GM04504 (cell line): ENCODE data around the gene LRRC45.
"Not testable (repeated sequence)": the region's sequence is repeated elsewhere in the genome, so short reads cannot be mapped to it uniquely, and the experiment has no call there.

Source experiments
- DNase-seq: peaks from one replicate; pipeline ENCODE4 v3.0.0-alpha.2; 2012; ENCODE audit warnings: low read depth

Gene LRRC45

DNA sequence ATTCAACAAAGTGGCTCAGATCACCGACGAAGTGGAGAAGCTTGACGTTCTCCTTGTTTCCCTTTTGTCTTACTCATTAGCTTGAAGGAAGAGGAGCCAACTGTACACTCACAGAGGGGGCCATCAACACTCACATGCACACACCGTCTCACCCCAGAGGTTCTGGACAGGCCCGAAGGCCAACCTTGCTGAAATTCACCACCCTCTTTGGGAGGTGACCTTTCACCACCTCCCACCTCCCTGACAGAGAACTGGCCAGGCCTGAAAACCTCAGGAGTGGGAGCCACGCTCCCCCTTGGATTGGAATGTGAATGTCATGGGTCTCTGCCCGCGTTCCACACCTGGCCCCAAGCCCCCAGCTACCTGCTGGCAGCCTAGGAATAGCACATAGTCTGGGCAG is 12.4 kb downstream of the LRRC45 start:
- no peak for DNase-seq

DNA sequence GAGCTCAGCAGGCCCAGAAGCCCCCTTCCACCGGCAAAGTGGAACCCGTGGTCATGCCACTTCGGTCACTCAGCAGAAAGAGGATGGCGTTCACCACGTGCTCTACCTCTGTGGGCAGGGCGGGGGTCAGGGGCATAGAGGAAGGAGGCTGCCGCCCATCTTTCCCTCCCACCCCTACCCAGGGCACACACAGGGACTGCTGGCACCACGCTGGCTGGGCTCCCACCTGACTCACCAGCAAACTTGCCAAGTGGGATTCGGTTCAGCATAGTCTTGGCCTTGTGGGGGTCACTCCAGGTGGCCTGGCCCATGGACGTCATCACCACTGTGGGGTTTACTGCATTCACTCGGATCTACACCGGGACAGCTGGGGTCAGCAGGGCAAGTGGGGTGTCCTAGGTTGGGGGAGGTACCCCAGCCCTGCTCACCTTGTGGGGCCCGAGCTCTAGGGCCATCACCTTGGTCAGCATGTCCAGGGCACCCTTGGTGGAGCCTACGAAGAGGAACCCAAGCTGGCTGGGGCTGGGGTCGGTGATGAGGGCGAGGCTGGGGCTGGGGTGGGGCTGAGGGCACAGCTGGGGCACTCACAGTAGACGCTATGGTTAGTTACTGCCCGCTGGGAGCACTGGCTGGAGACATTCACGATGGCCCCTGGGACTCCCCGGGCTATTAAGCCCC is 13.0 kb downstream of the LRRC45 start:
- DNase-seq: no peak

DNA sequence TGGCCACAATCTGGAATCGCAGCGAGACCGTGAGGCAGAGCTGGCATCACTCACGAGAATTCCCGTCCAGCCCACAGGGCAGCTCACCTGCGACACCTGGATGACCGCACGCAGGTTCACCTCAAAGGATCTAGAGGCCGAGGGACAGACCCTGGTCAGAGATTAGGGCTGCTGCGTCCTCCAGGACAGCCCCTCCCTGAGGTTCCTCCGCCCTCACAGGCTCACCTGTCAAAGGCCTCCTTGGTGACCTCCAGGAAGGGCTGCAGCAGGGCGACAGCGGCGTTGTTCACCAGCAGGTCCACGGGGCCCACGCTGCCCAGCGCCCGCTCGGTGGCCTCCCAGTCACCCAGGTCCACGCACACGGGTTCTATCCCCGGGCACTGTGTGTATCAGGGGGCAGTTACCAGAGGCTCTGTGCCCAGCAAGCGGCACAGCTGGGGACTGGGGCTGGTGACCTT is 13.6 kb downstream of the LRRC45 start:
- no peak for DNase-seq

DNA sequence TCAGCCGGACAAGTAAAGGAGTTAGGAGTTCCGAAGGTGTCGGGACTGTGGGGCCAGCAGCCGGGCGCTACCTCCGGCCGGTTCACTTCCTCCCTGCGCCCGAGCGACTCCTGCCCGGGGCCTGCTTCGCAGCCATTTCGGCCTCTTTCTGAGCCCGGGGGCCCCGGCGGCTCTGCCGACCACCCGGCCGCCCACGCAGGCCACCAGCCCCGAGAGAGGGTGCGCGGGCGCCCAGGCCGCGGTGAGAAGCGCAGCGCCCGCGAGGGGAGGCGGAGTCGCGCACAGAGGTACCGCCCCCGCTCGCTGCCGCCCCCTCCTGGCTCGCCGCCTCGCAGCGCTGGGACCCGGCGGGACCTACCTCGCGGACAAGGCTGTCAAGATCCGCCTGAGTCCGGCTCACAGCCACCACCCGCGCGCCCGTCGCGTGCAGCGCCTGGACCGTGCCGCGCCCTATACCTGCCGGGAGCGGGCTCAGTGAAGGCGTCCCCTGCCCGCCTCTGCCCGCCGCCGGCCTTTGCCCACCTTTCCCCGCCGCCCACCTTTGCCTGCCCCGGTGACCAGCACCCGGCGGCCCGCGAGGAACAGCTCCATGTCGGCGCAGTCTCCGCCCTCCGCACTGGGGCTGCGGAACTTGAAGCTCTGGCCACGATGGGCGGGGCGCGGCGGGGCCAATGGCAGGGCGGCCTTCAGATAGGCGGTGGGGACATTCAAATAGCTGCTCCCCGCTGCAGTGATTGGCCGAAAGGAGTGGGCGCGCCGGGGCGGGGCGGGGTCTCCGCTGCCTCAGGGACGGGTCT is 14.2 kb downstream of the LRRC45 start, which contains the start of gene DCXR:
DCXR (minus strand) TSS at position 606 of the 797 bp plus-strand sequence; CDS start at position 591, 15 bp downstream.
- peak; percentile 82 for DNase-seq

DNA sequence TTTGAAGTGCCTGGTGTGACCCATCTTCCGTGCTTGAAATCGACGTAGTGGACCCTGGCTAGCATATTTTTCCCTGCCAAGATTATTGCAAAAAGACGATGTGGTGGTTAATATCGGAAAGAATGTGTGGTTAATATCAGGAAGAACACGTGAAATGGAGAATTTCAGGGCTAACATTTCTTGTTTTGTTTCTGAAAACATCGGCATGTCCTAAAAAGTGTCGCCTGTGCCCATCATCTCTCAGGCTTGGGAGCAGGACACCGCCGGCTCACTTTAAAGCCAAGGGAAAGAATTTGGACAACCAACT is 14.7 kb downstream of the LRRC45 start:
- no peak for DNase-seq

DNA sequence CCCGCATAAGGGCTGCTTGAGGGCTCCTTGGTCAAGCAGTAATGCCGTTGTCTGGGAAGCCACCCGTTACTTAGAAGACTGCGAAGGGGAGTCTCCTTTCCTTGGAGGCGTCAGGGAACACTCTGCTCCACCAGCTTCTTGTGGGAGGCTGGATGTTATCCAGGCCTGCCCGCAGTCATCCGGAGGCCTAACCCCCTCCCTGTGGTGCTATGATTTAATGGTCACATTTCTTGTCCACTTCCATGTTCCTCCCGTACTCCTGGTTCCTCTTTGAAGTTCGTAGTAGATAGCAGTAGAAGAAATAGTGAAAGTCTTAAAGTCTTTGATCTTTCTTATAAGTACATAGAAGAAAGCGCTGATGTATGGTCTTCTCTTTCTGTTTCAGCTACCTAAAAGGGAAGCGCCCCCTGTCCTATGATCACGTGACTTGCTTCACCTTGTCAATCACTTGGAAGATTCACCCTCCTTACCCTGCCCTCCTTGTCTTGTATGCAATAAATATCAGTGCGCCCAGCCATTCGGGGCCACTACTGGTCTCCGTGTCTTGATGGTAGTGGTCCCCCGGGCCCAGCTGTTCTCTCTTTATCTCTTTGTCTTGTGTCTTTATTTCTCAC is 15.8 kb downstream of the LRRC45 start:
- not testable (repeated sequence) for DNase-seq

DNA sequence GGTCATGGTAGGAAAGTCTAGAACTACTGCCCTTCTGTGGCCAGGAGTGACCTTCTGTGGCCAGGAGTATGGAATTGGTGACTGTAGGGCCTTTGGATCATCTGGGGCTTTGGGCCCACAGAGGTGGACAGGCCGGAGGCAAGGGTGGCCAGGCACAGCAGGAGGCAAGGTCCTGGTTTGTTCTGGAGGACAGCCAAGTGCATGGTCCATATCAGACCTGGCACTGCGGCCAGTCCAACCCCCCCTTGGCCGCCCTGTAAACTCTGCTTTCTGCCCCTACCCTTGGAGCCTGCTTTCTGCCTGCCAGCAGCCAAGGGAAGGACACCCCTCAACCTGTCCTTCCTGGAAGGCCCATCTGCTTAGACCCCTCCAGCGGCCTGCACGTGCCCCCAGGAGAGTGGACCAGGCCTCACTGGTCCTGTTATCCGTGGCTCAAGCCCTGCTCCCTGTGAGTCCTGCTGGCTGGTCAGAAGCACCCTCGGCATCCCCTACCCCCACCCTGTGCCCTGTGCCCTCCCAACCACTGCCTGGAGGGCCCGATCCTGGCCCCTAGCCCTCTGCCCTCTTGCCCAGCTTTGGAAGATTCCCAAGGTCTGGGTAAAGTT is 16.7 kb downstream of the LRRC45 start:
- DNase-seq: no peak

DNA sequence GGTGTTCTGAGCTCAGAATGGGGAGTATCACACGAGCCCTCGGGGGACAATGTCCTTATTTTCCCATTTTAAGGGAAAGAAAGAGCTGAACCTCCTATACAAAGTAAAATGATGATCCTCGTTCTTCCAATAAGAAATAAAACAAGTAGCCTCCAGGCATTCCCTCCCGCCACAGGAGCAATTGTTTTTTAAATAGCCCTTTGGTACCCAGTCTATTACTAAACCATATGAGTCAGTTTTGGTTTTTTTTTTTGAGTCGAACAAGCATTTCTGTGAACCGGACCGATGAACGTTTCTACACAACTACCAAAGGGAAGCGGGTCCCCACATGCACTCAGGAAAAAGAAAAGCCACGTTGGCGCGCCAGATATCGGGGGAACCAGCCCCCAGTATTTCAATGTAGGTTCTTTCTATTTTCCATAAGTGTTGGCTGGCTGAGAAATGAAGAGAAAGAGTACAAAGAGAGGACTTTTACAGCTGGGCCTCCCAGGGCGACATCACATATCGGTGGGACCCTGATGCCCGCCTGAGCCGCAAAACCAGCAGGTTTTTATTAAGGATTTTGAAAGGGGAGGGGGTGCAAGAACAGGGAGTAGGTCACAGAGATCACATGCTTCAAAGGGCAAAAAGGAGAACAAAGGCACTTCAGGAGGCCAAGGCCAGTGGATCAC is 18.2 kb downstream of the LRRC45 start:
- no peak for DNase-seq

DNA sequence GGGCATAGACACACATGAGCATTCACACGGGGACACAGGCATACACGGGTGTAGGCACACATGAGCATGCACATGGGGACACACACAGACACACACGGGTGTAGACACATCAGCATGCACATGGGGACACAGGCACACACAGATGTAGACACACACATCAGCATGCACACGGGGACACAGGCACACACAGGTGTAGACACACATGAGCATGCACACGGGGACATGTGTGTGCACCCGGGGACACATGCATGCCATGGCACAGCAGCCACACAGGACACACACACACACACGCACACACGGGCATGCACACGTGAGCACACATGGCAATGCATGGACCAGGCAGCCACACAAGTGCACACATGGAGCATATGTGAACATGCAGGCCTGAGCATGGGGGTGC is 19.5 kb downstream of the LRRC45 start:
- DNase-seq: no peak

DNA sequence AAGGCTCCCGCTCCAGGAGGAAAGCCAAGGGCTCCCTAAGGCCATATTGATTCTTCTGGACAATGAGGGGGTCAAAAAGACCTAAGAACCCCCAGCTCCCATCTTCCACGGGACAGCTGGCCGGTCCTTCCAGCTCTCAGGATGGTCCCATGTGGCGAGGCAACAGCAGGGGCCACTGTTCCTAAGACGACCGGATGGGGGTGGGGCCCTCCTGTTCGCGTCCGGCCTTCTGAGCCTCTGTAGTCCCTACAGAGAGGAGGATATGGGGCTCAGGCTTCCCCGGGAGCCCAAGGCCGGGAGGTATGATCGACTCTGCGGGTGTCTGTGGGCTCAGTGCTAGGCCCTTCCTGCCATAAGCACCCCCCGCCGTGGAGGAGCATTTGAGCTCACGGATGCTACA is 20.4 kb downstream of the LRRC45 start:
- no peak for DNase-seq

DNA sequence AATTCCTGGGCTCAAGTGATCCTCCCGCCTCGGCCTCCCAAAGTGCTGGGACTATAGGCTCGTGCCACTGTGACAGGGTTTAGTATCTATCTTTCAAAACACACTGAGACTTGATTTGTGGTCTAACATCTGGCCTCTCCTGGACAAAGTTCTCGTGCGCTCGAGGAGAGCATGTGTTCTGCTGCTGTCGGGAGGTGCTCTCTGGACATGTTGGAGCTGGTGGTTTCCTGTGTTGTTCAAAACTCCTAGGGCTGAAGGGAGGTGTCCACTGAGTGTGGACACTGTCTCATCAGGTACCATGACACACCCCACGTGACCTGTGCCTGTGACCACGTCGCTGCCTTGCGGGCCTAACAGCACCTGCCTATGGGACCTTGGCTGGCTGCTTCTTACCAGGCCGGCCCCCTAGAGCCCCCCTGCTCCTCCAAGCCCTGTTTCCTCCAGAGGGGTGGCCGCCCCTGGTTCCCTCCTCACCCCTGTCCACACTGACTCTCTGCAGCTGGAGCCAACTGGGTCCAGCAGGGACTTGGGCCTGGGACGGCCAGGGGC is 22.9 kb downstream of the LRRC45 start:
- DNase-seq: no peak

DNA sequence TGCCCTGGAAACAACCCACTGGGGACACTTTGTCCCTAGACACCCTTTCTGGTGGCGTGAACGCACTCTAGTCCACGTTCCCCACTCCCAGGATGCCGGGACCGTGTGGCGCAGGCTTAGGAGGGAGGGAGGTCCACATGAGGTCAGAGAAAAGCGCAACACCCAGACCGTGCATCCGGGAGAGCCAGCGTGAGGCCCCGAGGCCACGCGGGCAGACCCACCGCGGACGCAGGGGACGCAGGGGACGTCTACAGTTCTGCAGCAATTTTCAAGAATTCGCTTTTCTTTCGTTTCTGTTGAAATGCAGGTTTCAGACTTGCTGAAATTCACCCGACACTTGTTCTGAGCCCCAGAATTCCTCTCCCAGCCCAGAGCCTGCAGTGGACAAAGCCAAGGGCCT is 23.8 kb downstream of the LRRC45 start:
- no peak for DNase-seq

DNA sequence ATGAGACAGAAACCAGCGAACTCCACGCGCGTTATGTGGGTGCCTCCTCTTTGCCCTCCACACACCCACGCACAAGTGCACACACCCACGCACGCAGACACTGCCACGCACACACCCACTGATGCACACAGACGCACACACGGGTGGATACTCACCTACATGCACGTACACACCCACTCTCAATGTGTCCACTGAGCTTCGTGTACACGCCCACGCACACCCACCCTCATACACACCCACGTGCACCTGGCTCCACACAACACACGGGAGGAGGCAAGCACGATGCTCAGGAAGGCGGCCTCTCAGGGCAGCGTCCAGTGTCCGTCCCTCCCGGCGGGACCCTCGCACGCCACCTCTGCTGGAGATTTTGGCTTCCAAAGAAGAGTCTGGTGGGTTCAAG is 24.3 kb downstream of the LRRC45 start:
- DNase-seq: no peak

DNA sequence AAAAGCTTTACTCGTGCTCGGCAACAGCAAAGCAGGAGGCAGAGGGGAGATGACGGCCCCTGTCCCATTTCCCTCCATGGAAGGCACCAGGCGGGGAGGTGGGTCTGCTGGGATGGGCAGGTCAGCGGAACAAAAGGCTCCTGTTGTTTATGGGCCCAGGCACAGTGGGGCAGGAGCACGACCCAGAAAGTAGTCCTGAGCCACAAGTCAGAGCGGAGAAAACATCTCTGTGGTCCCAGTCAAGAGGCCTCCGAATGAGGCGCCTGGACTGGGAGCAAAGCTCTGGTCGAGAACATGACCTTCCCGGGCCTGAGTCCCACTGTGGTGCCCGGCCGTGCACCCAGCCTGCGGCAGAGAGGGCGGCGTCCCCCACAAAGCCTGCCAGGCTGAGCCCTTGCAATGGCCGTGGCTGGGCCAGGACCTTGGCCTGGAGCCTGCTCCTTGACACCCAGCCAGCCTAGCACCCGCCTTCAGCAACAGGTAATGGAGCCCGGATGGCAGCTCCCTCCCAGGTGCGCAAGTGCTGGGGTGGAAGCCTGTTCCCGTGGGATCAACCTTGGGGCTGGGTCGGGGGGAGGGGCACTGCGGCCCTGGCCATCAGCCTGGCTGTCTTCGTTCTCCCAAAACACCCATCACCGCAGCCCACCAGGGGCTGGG is 24.9 kb downstream of the LRRC45 start:
- DNase-seq: no peak

DNA sequence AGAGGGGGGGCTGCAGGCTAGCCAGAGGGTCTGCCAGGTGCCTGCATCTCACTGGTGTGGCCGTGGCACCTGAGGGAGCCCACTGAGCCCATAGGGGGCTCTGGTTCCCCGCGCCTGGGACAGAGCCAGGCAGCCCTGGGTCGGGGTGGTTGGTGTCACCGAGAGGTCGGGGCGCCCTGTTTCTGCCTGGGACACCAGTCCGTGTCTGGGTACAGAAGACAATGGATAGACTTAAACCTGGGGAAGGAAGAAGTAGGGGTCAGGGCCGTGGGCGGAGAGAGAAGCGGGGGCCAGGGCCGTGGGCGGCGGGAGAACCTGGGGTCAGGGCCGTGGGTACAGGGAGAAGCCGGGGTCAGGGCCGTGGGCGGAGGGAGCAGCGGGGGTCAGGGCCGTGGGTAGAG is 25.5 kb downstream of the LRRC45 start:
- no peak for DNase-seq

DNA sequence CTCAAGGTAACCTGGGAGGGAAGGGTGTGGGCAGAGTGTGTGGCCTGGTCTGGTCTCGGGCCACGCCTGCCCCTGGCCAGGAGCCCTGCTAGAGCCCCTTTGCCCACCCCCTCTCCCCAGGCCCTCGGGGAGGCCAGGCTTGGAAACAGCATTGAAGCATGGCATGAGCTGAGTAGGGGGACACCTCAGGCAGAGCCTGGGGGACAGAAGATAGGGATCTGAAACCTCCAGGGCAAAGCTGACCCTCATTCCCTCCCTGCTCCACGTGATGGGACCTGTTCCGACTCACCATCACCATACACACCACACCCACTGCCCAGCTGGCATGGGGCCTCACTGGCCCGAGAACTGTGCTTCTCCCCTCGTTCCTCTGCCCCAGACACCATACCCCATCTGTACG is 26.0 kb downstream of the LRRC45 start:
- no peak for DNase-seq

DNA sequence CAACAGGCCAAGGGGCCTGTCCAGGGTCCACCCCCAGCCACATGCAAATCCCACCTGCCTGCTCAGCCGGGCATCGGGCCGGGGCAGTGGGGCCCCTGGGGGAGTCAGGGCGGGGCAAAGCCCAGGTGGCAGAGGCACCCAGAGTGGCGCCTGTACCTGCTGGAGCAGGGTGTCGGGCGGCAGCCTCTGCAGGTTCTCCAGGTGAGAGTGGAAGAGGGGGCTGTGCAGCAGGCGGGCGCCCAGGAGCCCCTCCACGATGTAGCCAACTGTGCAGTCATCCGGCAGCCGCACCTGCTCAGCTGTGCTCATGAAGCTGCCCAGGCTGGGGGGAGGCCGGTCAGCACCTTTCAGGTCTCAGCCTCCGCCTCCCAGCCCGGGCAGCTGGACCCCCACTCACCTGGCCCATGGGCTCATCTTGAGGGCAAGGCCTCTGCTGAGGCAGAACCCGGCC is 26.4 kb downstream of the LRRC45 start:
- no peak for DNase-seq

DNA sequence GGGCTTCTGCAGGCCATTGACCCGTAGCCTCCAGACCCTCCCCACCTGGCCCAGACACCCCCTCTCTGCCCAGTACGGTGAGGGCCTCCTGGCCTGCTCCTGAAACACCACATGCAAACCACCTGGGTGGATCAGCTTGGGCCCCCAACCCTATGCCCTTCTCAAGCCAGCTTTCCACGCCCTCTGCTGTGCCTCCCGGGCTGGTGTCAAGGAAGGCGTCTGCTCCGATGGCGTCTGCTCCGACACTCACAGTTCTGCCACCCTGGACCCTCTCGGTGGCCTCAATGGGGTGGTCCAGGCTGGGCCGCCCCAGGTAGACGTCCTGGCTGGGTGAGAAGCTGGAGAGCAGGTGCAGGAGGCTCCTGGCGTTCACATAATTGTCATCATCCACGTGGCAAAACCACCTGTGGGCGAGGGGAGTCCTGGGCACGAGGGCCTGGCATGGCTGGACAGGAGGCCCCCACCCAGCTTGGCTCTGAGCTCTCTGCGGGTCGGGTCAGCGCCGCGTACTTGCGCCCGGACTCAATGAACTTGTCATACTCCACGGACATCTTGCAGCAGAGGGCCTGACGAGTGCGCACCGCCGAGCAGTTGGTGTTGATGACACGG is 27.2 kb downstream of the LRRC45 start:
- DNase-seq: no peak

DNA sequence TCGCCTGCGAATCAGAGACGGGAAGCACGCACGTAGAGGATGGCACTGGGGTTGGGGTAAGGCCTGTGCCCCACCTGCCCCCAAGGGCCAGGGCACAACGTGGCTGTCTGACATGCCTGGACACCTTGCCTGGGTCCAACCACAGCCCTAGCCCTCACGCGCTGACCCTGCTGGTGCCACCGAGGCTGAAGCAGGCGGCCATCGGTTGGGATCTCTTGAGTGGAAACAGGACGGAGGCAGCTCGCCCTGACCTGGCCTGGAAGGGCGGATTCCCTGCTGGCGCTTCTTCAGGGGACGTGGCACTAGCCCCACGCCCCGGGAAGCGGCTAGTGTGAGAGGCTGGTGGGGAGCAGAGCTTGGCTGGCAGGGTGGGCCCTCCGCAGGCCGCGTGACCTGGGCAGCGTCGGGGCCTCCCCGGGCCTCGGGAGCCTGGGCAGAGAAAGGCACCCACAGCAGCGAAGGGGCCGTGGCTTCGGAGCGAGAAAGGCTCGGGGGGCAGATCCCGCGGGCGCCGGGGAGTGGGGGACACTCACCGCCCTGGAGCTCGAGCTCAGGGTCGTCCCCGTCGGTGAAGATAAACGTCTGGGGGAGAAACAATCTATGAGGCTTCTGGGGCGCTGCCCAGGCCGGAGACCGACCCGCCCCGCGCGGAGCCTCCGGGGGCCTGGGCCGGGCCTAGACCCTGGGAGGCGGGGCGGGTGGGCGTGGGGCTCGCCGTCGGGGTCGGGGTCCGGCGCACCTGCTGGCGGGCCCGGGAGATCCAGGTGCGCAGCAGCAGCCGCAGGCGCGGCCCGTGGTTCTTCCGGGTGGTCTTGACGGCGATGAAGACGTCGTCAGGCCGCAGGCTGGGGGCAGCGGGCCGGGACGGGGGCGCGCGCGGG is 27.9 kb downstream of the LRRC45 start:
- peak; percentile 3 for DNase-seq
